ENCODE data around the gene DCAF11.

The DCAF11 gene

GRCh38 chr14:24074625-24075484 is 39.7 kb upstream of the DCAF11 start:
- TF ChIP-seq CTCF (IDR thresholded peaks at IDR 0.05; ENCODE audit: low read depth, low read length, missing control alignments): no peak
- no peak overlapping the region for H3K4me3 ChIP-seq (ENCODE audit: low read depth, low read length)
- no peak for DNase-seq (ENCODE audit: low read depth)

- no peak overlapping the region for H3K4me3 ChIP-seq (ENCODE audit: low read depth, low read length)
- no peak for DNase-seq (ENCODE audit: low read depth)
- TF ChIP-seq CTCF (IDR thresholded peaks at IDR 0.05; ENCODE audit: low read depth, low read length, missing control alignments): no peak
These were observed 38.9 kb upstream of the DCAF11 start for GRCh38 chr14:24075485-24076301.

GRCh38 chr14:24076302-24076601 is 38.3 kb upstream of the DCAF11 start:
- no peak for DNase-seq (ENCODE audit: low read depth)
- no peak for TF ChIP-seq CTCF (IDR thresholded peaks at IDR 0.05; ENCODE audit: low read depth, low read length, missing control alignments)
- no peak overlapping the region for H3K4me3 ChIP-seq (ENCODE audit: low read depth, low read length)

- H3K4me3 ChIP-seq (ENCODE audit: low read depth, low read length): no peak overlapping the region
- no peak for TF ChIP-seq CTCF (IDR thresholded peaks at IDR 0.05; ENCODE audit: low read depth, low read length, missing control alignments)
- no peak for DNase-seq (ENCODE audit: low read depth)
These were observed 37.5 kb upstream of the DCAF11 start for GRCh38 chr14:24077086-24077485.

GRCh38 chr14:24078146-24078545 is 36.4 kb upstream of the DCAF11 start:
- DNase-seq (ENCODE audit: low read depth): no peak
- no peak for TF ChIP-seq CTCF (IDR thresholded peaks at IDR 0.05; ENCODE audit: low read depth, low read length, missing control alignments)
- H3K4me3 ChIP-seq (ENCODE audit: low read depth, low read length): no peak overlapping the region

GRCh38 chr14:24079491-24080141 is 35.0 kb upstream of the DCAF11 start:
- H3K4me3 ChIP-seq (ENCODE audit: low read depth, low read length): no peak overlapping the region
- no peak for DNase-seq (ENCODE audit: low read depth)
- no peak for TF ChIP-seq CTCF (IDR thresholded peaks at IDR 0.05; ENCODE audit: low read depth, low read length, missing control alignments)
